Panc1 (cell line): Measurements from ENCODE around the gene MAPKAPK5.

Experiments used
- CTCF ChIP-seq: fragments of 450-650 bp; IDR thresholded peaks from 2 replicates; pipeline ENCODE4 v1.5.1; 2017; ENCODE audit warnings: mild to moderate bottlenecking
- POLR2AphosphoS5 ChIP-seq: IDR thresholded peaks from 2 replicates; pipeline ENCODE4 v1.6.1; 2012; ENCODE audit warnings: mild to moderate bottlenecking, low read depth, low read length, moderate library complexity
- REST ChIP-seq, 2 experiments: IDR thresholded peaks; 2 replicates each; pipeline ENCODE4 v1.6.1; 2011 to 2012; ENCODE audit warnings: low read depth in 2 of 2, control low read depth in 1 of 2, low read length in 1 of 2, mild to moderate bottlenecking in 1 of 2, moderate library complexity in 1 of 2; ENCODE audit not compliant: insufficient read depth in 1 of 2
- TCF7L2 ChIP-seq: IDR thresholded peaks from 2 replicates; pipeline ENCODE4 v1.6.1; 2011; ENCODE audit warnings: mild to moderate bottlenecking, low read depth, low read length, inconsistent platforms

- TF ChIP-seq CTCF = no peak
- TF ChIP-seq TCF7L2 = no peak
- no peak for TF ChIP-seq POLR2AphosphoS5
- TF ChIP-seq REST (IDR thresholded peaks at IDR 0.05; ENCODE audit: insufficient read depth in 1 of 2, low read depth in 2 of 2, low read length in 1 of 2) = no peak
These were observed 22.6 kb upstream of the MAPKAPK5 start for GRCh38 chr12:111819191-111820158.
